GM21576 (cell line): Measurements from ENCODE around the gene PKNOX2.

Experiments used
- ATAC-seq: cut with Tn5 transposase; IDR thresholded peaks from one replicate; pipeline ENCODE4 v1.9.1; 2021; ENCODE audit warnings: mild to moderate bottlenecking, moderate library complexity; ENCODE audit not compliant: unreplicated experiment

The PKNOX2 gene

GRCh38 chr11:125429807-125430678 lies 265.5 kb downstream of the PKNOX2 start:
- no peak for ATAC-seq

GRCh38 chr11:125431009-125431408 lies 266.5 kb downstream of the PKNOX2 start:
- ATAC-seq, result no peak

- ATAC-seq, result no peak
Measured at GRCh38 chr11:125431481-125431880, 266.9 kb downstream of the PKNOX2 start.

- peak; percentile 77 for ATAC-seq
Measured at GRCh38 chr11:125433454-125434121, 269.0 kb downstream of the PKNOX2 start.

- ATAC-seq, result no peak
Measured at GRCh38 chr11:125435461-125436238, 271.1 kb downstream of the PKNOX2 start.

- ATAC-seq, result no peak
Measured at GRCh38 chr11:125441648-125442410, 277.3 kb downstream of the PKNOX2 start.

- ATAC-seq, result no peak
Measured at GRCh38 chr11:125442946-125443345, 278.4 kb downstream of the PKNOX2 start.

- no peak for ATAC-seq
Measured at GRCh38 chr11:125443767-125444311, 279.3 kb downstream of the PKNOX2 start.

- no peak for ATAC-seq
Measured at GRCh38 chr11:125445731-125446130, 281.2 kb downstream of the PKNOX2 start.

- ATAC-seq, result no peak
Measured at GRCh38 chr11:125446279-125446678, 281.7 kb downstream of the PKNOX2 start.

GRCh38 chr11:125447721-125448120 lies 283.2 kb downstream of the PKNOX2 start:
- no peak for ATAC-seq

GRCh38 chr11:125448136-125448535 lies 283.6 kb downstream of the PKNOX2 start:
- ATAC-seq, result no peak

- no peak for ATAC-seq
Measured at GRCh38 chr11:125449565-125449964, 285.0 kb downstream of the PKNOX2 start.

GRCh38 chr11:125451400-125452124 lies 287.0 kb downstream of the PKNOX2 start:
- ATAC-seq, result no peak

GRCh38 chr11:125452125-125452470 lies 287.5 kb downstream of the PKNOX2 start:
- ATAC-seq, result no peak

GRCh38 chr11:125454047-125454446 lies 289.5 kb downstream of the PKNOX2 start:
- ATAC-seq, result no peak

- ATAC-seq, result no peak
Measured at GRCh38 chr11:125455851-125456250, 291.3 kb downstream of the PKNOX2 start.

GRCh38 chr11:125457814-125458343 lies 293.3 kb downstream of the PKNOX2 start:
- ATAC-seq, result no peak

- ATAC-seq, result no peak
Measured at GRCh38 chr11:125460275-125460674, 295.7 kb downstream of the PKNOX2 start.
